HG03354 (cell line): ENCODE results near the gene TBPL2.

Experiments used
- ATAC-seq: cut with Tn5 transposase; IDR thresholded peaks from one replicate; pipeline ENCODE4 v1.9.1; 2021; ENCODE audit warnings: mild to moderate bottlenecking; ENCODE audit not compliant: unreplicated experiment, poor library complexity, severe bottlenecking

The TBPL2 gene

DNA sequence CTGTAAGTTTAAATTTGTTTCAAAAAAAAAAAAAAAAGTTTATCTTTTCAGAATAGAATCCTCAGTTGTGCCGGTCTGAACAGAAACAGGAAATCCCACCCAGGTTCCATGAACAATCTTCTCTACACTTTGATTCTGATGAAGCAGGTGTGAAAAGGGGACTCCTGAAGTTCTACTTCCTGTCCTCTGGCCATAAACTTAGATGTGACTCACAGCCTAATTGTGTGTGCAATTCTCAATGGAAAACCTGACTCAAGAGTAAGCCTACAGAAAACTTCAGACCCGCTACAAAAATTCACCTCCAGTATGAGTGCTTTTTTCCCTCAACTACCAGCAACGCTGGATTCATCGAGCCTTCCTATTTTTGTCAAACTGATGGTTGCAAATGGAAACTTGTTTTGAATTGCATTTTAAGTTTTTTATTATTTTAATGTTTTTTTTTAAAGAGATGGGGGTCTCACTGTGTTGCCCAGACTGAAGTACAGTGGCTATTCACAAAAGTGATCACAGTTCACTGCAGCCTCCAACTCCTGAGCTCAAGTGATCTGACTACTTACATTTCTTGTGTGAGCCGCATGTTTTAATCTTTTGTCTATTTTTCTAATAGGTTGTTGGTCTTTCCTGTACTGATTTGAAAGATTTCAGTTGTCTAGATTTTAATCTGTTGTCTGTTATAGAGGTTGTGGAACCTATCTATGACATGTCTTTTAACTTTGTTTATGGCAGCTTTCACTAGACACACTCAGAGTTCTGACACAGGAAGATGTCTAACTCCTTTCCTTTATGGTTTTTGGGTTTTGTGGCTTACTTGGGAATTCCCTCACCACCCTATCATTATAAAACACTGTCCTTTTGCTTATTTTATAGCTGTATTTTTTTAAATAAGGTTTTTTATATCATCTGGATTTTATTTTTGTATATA lies 66.4 kb downstream of the TBPL2 start:
- ATAC-seq = no peak

DNA sequence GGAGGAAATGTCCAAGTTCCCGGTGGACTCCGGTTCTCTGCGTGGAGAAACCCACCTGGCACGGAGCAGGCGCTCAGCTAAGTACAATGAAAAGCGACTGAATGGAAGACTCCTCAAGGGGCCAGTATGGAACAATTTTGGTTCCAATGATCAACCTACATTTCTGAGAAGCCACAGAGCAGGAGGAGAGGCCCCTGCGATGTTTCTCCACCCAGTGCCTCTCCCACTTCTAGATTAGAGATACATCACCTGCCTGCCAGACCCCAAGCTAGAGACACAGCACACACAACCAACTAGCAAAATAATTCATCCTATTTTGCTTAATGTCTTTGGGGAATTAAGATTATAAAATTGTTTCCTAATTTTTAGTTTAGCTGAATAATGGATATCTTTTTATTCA lies 67.6 kb downstream of the TBPL2 start:
- no peak for ATAC-seq

DNA sequence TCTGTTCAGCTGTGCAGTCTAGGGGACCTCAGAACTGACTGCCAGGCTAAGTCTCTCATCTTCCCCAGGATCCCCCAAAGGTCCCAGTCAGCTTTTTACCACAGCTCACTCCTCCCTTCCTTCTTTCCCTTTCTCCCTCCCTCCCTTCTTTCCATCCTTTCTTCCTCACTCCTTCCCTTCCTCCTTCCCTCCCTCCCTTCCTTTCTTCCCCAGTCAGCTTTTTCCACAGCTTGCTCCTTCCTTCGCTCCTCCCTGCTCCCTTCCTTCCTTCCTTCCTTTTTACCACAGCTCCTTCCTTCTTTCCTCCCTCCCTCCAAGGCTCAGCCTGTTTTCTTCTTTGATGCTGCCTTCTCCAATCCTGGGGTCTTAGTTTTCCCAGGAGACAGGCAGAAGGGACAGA lies 68.0 kb downstream of the TBPL2 start:
- ATAC-seq = no peak

DNA sequence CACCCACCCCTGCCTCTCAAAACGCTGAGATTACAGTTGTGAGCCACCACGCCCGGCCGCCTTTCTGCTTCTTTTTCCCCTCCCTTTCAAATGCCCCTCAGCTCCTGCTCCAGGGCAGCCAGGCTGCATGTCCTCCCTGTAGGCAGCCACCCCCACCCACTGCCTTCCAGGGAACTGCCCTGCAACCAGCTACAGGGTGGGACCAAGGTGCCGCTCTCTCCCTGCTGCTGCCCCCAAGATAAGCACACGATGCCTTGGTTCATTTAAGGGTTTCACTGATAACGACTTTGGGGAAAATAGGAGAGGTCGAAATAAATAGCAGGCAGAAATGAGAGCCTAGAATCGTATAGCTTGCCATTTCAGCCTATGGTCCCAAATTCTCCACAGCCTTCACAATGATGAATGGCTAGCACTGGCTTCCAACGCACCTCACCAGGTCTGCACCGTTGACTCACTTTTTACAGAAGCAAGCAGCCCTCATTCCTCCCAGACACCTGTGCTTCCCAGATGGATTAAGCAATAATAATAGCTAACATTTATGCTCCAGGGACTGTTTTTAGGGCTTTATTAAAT lies 69.4 kb downstream of the TBPL2 start:
- no peak for ATAC-seq

DNA sequence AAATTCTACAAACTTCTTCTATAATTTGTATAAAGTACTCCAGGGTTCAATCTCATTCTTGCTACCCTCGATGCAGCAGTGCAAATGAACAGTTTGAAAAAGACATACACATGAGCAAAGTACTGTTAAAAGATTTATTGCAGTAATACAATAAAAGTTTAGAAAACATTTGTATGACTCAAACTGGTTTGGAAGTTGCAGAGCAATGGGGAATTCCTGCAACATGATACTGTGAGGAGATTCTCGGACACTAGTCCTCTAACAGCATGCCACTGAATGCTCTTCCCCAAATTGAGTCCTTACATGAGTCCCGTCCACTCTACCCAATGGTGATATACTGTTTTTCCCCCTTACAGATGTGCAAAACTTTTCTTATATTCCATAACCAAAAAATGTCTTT lies 74.1 kb downstream of the TBPL2 start:
- no peak for ATAC-seq
